Skin of body (tissue), 2 donors: ENCODE data around the gene MPDZ. TPM values are rescaled to one million over a fixed set of nuclear protein-coding genes. Genes with fewer than 3 reads are reported as not detected.
"Not testable (repeated sequence)": the region's sequence is repeated elsewhere in the genome, so short reads cannot be mapped to it uniquely, and the experiment has no call there.

Experiments used
- DNase-seq: peaks from one replicate; lab custom pipeline; 2025; lab: John Stamatoyannopoulos, UW
- total RNA-seq: library from RNA; depleted of rRNA; stranded (reverse); fragments of >200 nt; gene quantifications from one replicate; pipeline ENCODE4 v1.2.3, GENCODE V29; 2014

The MPDZ gene
- total RNA-seq, 1 donor from 2014 or later: 47.2 TPM

DNA sequence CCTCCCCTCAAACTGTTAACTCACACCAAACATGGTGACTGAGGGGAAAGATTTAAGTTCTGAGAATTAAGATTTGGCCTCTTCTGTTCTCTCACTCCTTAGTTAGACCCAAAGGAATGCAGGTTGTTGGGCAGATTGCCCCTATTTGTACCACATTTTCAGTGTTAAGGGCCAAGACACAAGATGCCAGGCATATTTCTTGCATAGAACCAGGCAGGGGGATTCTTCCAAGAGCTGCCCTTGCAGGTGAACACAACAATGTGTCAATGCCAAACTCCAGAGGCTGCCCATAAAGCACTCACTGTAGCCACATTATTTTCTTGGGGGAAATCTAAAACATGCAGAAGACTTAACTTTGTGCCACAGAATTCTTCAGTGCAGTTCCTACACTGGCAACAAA is 14.7 kb downstream of the MPDZ start:
- DNase-seq: no peak

DNA sequence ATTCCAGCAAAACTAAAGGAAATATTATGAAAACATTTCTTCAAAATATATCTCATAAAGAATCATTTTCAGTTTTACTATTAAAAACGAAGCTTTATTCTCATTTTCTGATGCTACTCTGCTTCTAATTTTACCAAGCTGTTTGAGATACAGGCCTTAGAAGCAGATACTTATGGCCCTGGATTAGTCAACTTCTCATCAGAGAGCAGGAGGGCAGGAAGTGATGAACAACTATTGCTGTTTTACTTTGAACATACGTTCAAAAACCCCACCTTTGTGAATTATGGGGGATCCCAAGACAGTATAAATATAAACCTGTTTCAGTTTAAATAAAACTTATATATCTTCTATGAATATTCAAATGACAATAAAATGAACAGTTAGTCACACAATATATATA is 16.0 kb downstream of the MPDZ start:
- no peak for DNase-seq

DNA sequence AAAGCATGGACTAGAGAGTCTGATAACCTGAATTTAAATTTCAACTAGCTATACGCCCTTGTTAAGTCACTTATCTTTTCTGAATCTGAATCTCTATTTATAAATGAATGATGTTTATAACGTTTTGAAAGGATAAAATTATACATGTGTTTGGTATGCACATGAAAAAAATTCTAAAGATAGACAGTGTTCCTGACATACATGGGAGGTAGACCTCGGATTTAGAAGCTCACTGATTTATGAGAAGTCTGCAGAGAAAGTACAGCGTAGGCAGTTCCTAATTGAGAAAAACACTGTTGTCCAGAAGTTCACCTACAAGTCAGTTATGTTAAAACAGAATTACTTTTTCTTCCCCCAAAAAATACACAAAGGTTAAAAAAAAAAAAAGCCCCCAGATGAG is 26.6 kb downstream of the MPDZ start:
- DNase-seq: no peak

DNA sequence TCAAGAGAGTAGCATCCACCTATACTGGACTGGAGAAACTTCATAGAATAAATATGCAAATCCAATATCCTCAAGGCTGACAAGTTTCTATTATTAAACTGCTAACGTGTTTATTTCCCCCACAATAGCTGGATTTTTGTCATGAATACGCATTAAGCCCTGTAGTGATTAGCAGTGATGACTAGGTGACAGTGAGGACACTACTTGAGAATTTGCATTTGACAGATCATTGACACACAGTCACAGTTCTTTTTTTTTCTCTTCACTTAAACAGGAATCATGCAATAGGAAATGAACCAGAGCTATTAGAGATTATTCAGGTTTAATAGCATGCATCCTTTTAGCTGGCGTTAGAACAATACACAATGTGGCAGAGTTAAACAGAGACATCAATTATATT is 35.3 kb downstream of the MPDZ start:
- DNase-seq: no peak

DNA sequence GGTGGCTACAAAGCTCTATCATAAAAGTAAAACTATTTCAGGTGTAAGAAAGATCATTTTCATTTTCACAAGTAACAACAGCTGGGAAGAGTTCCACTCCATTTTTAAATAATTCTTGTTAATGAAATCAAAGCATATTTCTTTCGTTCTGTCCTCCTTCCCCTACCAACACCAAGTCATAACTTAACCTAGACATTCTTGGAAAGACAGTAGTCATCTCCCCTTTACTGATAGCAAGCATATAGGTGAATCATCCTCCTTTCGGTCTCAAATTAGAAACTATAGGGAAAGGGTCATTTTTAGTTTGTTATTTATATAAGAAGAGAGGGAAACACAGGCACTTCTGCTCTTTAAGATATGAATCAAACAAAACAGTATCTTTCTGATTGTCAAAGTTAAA is 38.2 kb downstream of the MPDZ start:
- DNase-seq: no peak

DNA sequence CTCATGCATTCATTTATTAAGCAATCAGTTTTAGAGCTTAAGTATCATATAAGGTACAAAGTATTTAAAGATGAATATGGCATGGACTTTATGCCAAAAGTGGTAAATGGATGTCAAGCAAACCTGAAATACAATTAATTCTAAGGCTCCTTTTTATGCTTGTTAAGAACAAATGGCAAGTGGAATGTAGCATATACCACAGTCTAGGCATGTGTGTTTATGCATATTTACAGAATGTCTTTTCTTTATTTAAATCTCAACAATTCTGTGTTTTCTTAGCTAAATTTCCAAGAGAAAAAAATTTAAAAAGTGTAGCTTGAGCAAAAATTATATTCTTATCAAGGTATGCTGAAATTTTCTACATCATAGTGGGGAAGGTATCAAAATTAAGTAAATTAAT is 39.8 kb downstream of the MPDZ start:
- no peak for DNase-seq

DNA sequence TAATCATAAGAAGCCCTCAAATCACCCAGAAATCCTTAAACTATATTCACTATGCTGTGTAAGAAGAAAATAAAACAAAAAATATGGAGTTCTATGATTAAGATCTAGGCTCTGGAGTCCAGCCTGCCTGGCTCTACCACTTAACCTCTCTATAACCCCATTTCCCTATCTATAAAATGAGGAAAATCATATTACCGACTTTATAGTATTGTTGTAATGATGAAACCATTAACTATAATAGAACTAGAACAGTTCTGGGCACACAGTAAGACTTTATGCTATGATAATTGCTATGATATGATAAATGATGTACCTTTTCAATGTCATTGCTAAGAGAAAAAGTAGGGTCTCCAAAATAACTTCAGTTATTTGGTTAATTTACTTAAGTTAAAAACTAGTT is 40.3 kb downstream of the MPDZ start:
- DNase-seq: no peak

DNA sequence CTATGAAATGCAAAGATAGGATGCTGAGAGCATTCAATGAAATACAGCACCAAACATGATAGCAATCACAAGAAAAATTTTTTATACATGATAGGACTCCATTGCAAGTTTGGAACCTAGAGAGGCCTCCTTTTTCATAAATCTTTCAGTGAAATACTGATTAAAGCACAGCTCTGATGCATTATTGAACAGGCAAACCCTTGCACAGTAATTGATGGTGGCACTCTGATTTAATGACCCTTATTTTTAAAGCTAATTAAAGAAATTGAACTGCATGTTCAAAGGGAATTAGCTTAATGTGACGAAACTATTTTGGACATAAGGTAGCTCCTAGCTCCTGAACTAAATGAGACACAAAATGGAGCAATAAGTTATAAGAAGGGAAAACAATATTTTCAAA is 44.6 kb downstream of the MPDZ start:
- DNase-seq: no peak

DNA sequence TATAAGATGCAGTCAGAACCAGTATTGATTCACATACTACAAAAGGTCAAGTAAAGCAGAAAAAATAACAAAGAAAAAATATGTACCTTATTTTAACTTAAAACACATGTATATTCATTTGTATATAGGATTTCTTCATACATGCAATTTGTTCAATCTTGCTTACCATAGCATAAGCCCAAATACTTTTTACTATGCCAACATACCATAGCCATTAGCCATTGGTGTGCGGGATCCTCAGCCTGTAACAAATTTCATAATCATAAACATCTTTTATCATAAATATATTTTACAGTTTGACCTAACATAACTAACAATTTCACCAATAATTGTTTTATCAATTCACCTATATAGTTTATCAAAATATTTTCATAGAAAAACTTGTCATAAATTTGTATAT is 51.1 kb downstream of the MPDZ start:
- no peak for DNase-seq

DNA sequence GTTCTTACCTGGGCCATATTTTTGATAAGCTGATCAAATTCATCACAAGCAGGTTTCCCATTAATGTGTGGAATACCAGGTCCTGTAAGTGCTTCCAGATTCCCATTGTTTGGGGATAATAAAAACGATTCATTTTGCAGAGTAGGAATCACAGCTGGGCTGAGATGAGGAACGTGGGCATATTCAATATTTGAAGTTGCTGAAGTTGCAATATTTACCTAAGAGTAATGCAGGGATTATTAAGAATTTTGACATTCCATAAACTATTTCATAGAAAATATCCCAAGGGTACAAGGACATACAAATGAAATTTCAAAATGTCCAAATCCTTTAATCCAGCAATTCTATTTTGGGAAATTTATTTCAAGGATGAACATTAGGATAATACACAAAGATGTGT is 55.1 kb downstream of the MPDZ start:
- DNase-seq: no peak

DNA sequence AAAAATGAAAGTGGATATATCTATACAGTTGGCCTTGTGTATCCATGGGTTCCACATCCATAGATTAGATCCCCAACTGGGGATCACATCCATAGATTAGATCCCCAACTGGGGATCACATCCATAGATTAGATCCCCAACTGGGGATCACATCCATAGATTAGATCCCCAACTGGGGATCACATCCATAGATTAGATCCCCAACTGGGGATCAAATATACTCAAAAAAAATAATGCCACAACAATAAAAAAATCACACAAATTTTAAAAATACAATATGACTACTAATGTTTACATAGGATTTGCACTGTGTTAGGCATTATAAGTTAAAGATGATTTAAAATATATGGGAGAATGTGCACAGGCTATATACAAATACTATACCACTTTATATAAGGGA is 56.8 kb downstream of the MPDZ start:
- DNase-seq: not testable (repeated sequence)

DNA sequence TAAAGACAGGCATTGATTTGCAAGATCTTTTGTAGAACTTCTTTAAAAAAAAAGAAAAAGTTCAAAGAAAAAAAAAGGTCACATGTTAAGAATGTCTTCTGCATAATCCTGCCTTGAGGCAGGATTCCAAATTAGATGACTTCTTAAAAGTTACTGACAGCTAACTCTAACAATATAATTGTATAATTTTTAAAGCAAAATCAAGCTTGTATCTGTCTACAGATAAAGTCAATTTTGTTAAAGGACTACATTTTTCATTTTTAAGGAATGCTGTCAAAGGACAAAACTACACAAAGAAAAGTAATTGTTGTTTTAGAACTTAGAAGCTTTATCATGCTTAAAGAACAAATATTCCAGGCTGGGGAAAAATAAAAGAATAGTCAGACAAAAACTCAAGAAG is 57.8 kb downstream of the MPDZ start:
- no peak for DNase-seq

DNA sequence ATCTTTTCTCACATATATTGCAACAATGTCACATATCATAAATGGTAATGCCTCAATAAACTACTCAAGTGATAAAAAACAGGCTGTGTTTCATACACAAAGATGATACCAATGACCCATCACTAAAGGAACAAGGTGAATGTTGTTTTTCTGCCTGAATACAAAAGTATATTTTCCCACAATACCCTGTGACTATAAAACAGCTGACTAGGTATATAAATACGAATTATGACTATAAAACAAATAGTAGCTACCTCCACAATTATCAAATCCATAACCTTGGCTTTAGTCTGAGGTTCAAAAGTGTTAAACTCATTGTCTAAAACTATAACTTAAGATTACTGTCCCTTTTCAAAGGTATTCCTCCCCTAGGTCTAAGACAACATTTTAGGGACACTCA is 58.7 kb downstream of the MPDZ start:
- DNase-seq: no peak

DNA sequence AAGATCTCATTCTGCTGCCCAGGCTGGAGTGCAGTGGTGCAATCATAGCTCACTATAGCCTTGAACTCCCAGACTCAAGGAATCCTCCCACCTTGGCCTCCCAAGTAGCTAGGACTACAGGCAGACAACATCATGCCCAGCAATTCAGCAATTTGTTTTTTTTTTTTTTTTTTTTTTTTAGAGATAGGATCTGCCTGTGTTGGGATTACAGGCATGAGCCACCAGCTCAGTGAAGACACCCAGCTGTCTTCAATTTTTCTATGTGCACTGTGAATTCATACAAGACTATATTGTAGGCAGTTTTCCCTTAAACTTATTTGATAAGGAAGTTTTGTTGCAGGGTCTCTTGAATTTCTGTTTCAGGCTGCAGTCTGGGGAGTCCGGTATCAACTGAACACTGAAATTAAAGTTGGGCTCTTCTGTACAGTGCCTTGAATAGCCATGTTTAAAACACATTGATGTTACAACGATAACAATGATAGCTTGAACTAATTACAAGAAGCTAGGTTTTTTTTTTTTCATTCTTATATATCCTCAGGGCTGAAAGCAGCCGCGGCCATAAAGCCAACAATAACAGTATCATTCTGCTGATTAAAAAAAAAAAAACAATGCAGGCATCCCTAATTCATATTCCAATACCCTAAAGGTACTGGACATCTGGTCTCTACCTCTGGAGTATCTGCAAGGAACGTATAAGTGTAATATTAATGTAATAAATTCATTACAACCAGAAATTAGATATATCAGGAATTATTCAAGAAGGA is 63.5 kb downstream of the MPDZ start:
- DNase-seq: no peak

DNA sequence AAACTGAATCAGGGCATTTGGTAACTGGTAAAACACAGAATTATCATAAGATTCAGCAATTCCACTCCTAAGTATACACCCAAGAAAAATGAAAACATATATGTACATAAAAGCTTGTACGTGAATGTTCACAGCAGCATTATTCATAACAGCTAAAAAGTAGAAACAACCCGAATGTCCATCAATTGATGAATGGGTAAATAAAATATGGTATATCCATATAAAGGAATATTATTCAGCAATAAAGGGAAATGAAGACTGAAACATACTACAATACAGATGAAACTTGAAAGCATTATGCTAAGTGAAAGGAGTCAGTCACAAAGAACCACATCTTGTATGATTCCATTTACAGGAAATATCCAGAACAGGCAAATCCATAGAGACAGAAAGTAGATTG is 65.5 kb downstream of the MPDZ start:
- no peak for DNase-seq

DNA sequence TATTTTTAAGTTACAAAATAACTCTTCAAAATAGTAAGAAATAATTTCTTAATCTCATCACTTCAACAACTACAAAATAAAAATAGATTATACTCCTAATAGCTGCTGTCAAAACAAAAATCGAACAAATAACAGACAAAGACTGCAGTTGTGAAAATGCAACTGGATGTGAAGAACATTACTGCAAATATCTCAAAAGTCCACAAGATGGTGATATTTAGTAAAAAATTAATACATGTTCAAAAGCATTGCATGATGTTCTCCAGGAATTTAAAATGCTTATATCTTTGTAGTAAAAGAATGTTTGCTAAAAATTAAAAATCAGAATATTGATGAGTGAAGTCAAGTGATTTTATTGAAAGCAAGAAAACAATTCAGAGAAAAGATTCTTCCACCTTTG is 66.2 kb downstream of the MPDZ start:
- no peak for DNase-seq

DNA sequence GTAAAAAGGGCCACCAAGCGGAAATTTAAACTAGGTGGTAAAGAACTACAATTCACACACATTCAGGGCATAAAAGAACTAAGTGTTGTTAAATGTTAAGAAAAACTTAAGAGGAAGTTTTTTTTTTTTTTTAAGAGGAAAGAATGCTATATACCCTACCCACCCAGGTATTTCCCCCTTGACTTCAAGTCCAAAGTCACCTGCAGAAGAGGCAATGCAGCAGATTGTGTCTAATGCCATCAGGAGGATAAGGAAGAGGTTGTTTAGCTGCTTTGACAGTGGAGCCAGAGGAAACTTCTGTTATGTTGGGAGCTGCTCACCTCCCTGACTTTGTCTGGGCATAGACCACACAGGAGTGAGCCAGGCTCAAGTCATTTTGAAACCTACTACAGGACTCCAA is 69.2 kb downstream of the MPDZ start:
- no peak for DNase-seq

DNA sequence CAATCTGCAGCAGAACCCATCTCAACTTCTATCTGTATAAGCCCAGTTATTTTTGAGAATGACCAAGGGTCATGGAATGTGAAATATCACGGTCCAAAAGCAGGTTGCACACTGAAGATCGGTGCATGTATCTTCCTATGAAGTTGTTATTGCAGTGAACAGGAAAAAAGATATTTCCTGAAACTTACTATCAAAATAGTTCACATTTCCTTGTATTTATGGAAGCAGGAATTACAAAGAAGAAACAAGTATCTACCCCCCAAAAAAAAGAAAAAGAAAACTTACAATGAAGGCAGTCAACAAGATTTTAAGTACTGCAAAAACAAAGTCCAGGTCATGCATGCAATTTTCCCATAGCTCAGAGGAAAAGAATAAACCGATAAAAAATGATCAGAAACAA is 70.0 kb downstream of the MPDZ start:
- no peak for DNase-seq

DNA sequence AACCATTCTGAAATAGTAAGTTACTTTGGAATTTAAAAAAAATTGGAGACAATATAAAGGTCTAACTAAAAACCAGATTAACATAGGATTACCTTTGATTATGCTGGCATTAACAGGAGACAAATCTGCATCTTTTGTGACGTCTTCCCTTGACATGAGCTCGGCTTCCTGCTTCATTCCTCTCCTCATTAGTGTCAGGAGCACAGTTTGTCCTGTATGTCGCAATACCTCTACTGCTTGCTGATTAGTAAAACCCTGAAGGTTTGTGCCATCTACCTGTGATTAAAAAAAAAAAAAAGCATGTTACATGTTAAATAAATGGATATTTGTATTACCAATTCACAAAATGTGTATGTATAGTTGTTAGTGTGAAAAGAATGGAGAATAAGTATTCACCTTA is 73.7 kb downstream of the MPDZ start:
- no peak for DNase-seq

DNA sequence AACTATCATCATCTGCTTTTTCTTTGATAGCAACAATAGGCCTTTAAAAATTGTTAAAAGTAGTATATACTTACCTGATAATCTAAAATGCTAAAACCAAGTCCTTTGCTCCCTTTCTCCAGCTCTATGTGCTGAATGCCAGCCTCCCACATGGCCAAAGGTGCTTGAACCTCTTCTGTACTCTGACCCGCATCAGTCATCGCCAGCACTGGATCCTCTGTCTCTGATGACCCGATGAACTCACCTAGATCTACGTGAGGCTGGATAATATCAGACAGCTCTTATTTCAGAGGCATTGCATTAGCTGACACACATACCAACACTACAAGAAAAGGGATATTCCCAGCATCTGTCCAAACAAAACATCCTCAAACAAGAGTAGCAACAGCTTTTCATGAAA is 89.5 kb downstream of the MPDZ start:
- DNase-seq: no peak

DNA sequence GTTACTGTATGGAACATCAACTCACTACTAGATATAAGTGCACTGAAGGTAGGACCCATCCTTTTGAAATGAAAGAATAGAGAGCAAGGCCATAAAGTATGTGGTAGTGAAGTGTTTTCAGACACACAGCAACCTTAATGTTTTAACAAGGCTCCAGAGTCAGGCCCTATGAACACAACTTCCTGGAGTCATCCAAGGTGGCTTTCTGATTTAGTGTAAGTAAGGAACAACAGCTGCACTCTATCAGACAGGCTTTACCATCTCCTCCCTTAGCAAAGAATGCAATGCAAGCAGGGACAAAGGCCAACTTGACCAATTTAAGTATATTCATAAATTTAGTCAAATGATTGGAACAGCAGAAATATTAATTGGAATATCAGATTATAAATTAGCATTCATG is 90.1 kb downstream of the MPDZ start:
- no peak for DNase-seq

DNA sequence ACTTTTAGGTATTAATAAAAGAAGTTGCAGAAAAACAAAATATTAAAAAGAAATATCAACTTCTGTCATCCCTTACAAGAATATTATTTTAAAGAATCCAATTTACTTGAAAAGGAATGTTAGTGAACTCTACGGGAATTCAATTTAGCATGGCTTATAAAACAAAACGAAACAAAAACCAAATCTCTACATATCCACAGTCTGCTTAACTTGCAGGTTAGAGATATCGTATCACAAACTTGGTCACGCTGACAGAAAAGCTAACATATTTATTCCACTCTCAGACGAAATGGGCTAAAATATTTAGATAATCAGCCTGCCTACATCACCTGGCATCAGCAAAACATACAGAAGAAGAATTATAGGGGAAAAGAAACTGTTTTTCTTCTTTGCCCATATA is 92.7 kb downstream of the MPDZ start:
- no peak for DNase-seq

DNA sequence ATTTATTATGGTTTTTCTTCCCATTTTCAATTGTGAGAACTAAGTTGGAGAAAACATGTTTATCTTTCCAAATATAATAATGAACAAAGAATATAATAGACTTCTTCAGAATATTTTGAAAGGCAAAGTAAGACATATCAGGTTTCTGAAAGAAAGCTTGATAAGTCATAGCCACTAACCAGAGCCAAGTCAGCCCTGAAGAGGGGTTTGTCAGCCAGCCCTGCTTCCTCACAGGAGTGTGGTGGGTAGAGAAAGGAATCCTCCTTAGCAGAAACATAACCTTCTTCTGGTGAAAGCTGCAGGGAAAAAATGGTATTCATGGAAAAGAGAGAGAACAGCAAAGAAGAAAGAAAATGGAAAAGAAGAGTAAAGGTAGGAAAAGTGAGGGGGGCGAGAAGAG is 93.4 kb downstream of the MPDZ start:
- no peak for DNase-seq

DNA sequence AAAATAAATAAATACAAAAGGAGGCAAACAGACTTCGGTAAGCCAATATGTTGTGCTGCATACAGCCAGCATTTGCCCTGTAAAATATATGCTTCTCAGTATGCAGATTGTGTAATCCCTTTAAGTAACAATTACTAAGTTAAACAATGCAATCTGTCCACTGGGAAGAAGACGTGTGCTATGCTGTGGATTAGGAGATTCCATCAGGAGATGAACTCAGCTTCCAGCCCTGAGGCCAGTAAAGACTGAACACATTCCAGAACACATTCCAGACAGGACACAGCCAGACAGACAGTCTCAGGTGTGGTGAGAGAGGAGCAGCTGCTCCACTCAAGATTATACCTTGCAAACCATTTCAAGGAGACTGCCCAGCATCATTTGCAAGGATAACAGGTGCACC is 97.8 kb downstream of the MPDZ start:
- DNase-seq: no peak
